H1 (cell line): ENCODE results near the gene ASTN2. TPM values are rescaled to one million over a fixed set of nuclear protein-coding genes. Genes with fewer than 3 reads are reported as not detected.

Experiments
- CTCF ChIA-PET: fragments of 300-600 bp; sonication (Branson Sonifier 250); formaldehyde crosslinking; loops from one replicate; lab custom pipeline; 2021; ENCODE audit not compliant: partially characterized antibody; lab: Charles Lee
- POLR2A ChIA-PET: fragments of 300-600 bp; sonication (Branson Sonifier 250); formaldehyde crosslinking; loops from one replicate; lab custom pipeline; 2021; ENCODE audit warnings: inconsistent platforms; ENCODE audit not compliant: partially characterized antibody; lab: Charles Lee
- DNase-seq, 2 experiments: peaks; one replicate each; pipeline versions ENCODE4 v3.0.0 to v3.0.0-alpha.2; 2010 to 2022; ENCODE audit warnings: low spot score in 2 of 2, low read depth in 1 of 2, mixed read lengths in 1 of 2
- FAIRE-seq: peaks from 2 replicates; lab custom pipeline; 2011; peaks lifted over from hg19 to GRCh38; lab: Jason Lieb, UNC
- H2AFZ ChIP-seq: 2 replicates; pipeline ENCODE4 v1.8.1; 2012; ENCODE audit warnings: low read length, inconsistent platforms
- H2AK5ac ChIP-seq: 2 replicates; pipeline ENCODE4 v1.6.1; 2013; ENCODE audit warnings: low read depth, low read length
- H2BK120ac ChIP-seq: replicated peaks from 2 replicates; pipeline ENCODE3; 2013; ENCODE audit warnings: low read depth, low read length, inconsistent platforms
- H2BK12ac ChIP-seq: 2 replicates; pipeline ENCODE4 v1.6.1; 2013; ENCODE audit warnings: low read depth, low read length
- H2BK15ac ChIP-seq: 2 replicates; pipeline ENCODE4 v1.6.1; 2013; ENCODE audit warnings: low read length
- H2BK20ac ChIP-seq: 2 replicates; pipeline ENCODE4 v1.6.1; 2013; ENCODE audit warnings: low read length
- H2BK5ac ChIP-seq: 2 replicates; pipeline ENCODE4 v1.6.1; 2013; ENCODE audit warnings: low read depth, low read length
- H3K14ac ChIP-seq: 2 replicates; pipeline ENCODE4 v1.6.1; 2013; ENCODE audit warnings: inconsistent platforms; ENCODE audit not compliant: insufficient read length
- H3K18ac ChIP-seq: 2 replicates; pipeline ENCODE4 v1.6.1; 2013; ENCODE audit warnings: low read length; ENCODE audit errors: extremely low read depth
- H3K23ac ChIP-seq: 2 replicates; pipeline ENCODE4 v1.6.1; 2013; ENCODE audit warnings: inconsistent platforms; ENCODE audit not compliant: insufficient read length
- H3K23me2 ChIP-seq: 2 replicates; pipeline ENCODE4 v1.6.1; 2013; ENCODE audit warnings: low read depth, low read length
- H3K27ac ChIP-seq: 2 replicates; pipeline ENCODE4 v1.6.1; 2011; ENCODE audit warnings: low read depth, low read length, inconsistent platforms
- H3K27me3 ChIP-seq, 4 experiments: replicated peaks in 1 of 4; 1 replicate in 1 of 4; 2 replicates in 3 of 4; pipeline versions ENCODE4 v1.6.1 to v1.8.1; 2011 to 2013; ENCODE audit warnings: low read length in 3 of 4, mild to moderate bottlenecking in 3 of 4, inconsistent platforms in 2 of 4, mixed read lengths in 2 of 4, moderate library complexity in 1 of 4; ENCODE audit not compliant: control insufficient read depth in 3 of 4, insufficient read depth in 3 of 4; ENCODE audit errors: extremely low read depth in 1 of 4
- H3K36me3 ChIP-seq, 4 experiments: 2 replicates each; pipeline versions ENCODE4 v1.6.1 to v1.8.1; 2011 to 2013; ENCODE audit warnings: mild to moderate bottlenecking in 4 of 4, low read length in 3 of 4, moderate library complexity in 2 of 4, control low read depth in 1 of 4, inconsistent platforms in 1 of 4; ENCODE audit not compliant: insufficient read depth in 4 of 4, control insufficient read depth in 2 of 4
- H3K4ac ChIP-seq: replicated peaks from 2 replicates; pipeline ENCODE3; 2013; ENCODE audit warnings: low read length, low read depth, mixed read lengths, inconsistent platforms; ENCODE audit not compliant: insufficient read length
- H3K4me1 ChIP-seq, 4 experiments: replicated peaks in 1 of 4; 1 replicate in 1 of 4; 2 replicates in 3 of 4; pipeline versions ENCODE4 v1.6.1 to v1.8.1; 2011 to 2013; ENCODE audit warnings: low read length in 3 of 4, inconsistent platforms in 2 of 4, mixed read lengths in 1 of 4; ENCODE audit not compliant: insufficient read depth in 4 of 4, control insufficient read depth in 3 of 4
- H3K4me2 ChIP-seq, 2 experiments: 2 replicates each; pipeline versions ENCODE4 v1.6.1 to v1.8.1; 2011 to 2013; ENCODE audit warnings: low read depth in 2 of 2, low read length in 2 of 2, control low read depth in 1 of 2, inconsistent platforms in 1 of 2, mild to moderate bottlenecking in 1 of 2; ENCODE audit not compliant: insufficient read depth in 1 of 2
- H3K4me3 ChIP-seq, 4 experiments: fragments of 200-600, 300-600 bp in 1 of 4; sonication (generic), shearing (Covaris generic), sonication (Bioruptor Twin) in 1 of 4; 2 replicates each; pipeline versions ENCODE4 v1.5.1 to v1.8.1; 2011 to 2016; ENCODE audit warnings: low read length in 4 of 4, low read depth in 3 of 4, control low read depth in 2 of 4, inconsistent platforms in 2 of 4, mild to moderate bottlenecking in 2 of 4, mixed read lengths in 1 of 4, moderate library complexity in 1 of 4; ENCODE audit not compliant: insufficient read depth in 2 of 4; ENCODE audit errors: extremely low read depth in 1 of 4
- H3K56ac ChIP-seq: replicated peaks from 2 replicates; pipeline ENCODE3; 2013; ENCODE audit warnings: low read depth, mild to moderate bottlenecking, mixed read lengths, low read length, inconsistent platforms; ENCODE audit not compliant: insufficient read length
- H3K79me1 ChIP-seq: 2 replicates; pipeline ENCODE4 v1.6.1; 2013; ENCODE audit warnings: low read depth, low read length, control low read depth
- H3K79me2 ChIP-seq, 2 experiments: 2 replicates each; pipeline versions ENCODE4 v1.6.1 to v1.8.1; 2012 to 2013; ENCODE audit warnings: low read length in 2 of 2, mild to moderate bottlenecking in 2 of 2, inconsistent platforms in 1 of 2; ENCODE audit not compliant: insufficient read depth in 2 of 2, control insufficient read depth in 1 of 2
- H3K9ac ChIP-seq, 4 experiments: replicated peaks in 1 of 4; 1 replicate in 1 of 4; 2 replicates in 3 of 4; pipeline versions ENCODE4 v1.6.1 to v1.8.1; 2011 to 2013; ENCODE audit warnings: low read depth in 3 of 4, low read length in 3 of 4, control low read depth in 2 of 4, mild to moderate bottlenecking in 2 of 4, moderate library complexity in 2 of 4, inconsistent platforms in 1 of 4; ENCODE audit errors: extremely low read depth in 1 of 4
- H3K9me3 ChIP-seq, 2 experiments: 2 replicates each; pipeline versions ENCODE4 v1.6.1 to v1.8.1; 2012 to 2013; ENCODE audit warnings: mild to moderate bottlenecking in 2 of 2, moderate library complexity in 2 of 2, control low read depth in 1 of 2, inconsistent platforms in 1 of 2, low read depth in 1 of 2, low read length in 1 of 2, mixed read lengths in 1 of 2; ENCODE audit not compliant: insufficient read depth in 2 of 2
- H4K20me1 ChIP-seq, 2 experiments: replicated peaks in 1 of 2; 2 replicates each; pipeline versions ENCODE3 to v1.8.1; 2011 to 2013; ENCODE audit warnings: inconsistent platforms in 2 of 2, low read length in 2 of 2, mild to moderate bottlenecking in 1 of 2; ENCODE audit not compliant: insufficient read depth in 2 of 2, control insufficient read depth in 1 of 2
- H4K5ac ChIP-seq: 2 replicates; pipeline ENCODE4 v1.6.1; 2013; ENCODE audit warnings: low read length, low read depth, mixed read lengths, inconsistent platforms; ENCODE audit not compliant: insufficient read length
- H4K8ac ChIP-seq: 2 replicates; pipeline ENCODE4 v1.8.0; 2013; ENCODE audit warnings: mild to moderate bottlenecking, moderate library complexity, low read length, inconsistent platforms; ENCODE audit not compliant: insufficient read depth; ENCODE audit errors: extremely low read depth
- H4K91ac ChIP-seq: replicated peaks from 2 replicates; pipeline ENCODE3; 2013; ENCODE audit warnings: low read length, mixed read lengths, inconsistent platforms; ENCODE audit not compliant: insufficient read length
- CEBPB ChIP-seq: IDR thresholded peaks from 2 replicates; pipeline ENCODE4 v1.6.1; 2012; ENCODE audit warnings: low read depth, low read length
- CREB1 ChIP-seq: IDR thresholded peaks from 2 replicates; pipeline ENCODE4 v1.6.1; 2012; ENCODE audit warnings: inconsistent platforms
- EP300 ChIP-seq, 2 experiments: IDR thresholded peaks; 1 replicate in 1 of 2; 2 replicates in 1 of 2; pipeline ENCODE4 v1.6.1; 2011 to 2012; ENCODE audit warnings: low read depth in 2 of 2, low read length in 2 of 2, mild to moderate bottlenecking in 2 of 2, borderline replicate concordance in 1 of 2, inconsistent platforms in 1 of 2, moderate library complexity in 1 of 2
- HDAC6 ChIP-seq: IDR thresholded peaks from one replicate; pipeline ENCODE4 v1.7.1; 2012; ENCODE audit warnings: low read depth, mild to moderate bottlenecking, inconsistent platforms, low read length, moderate library complexity
- NRF1 ChIP-seq: IDR thresholded peaks from 2 replicates; pipeline ENCODE4 v1.6.1; 2011; ENCODE audit warnings: mild to moderate bottlenecking, low read depth, low read length, improper control_type of control experiment
- POLR2A ChIP-seq, 2 experiments: IDR thresholded peaks; 1 replicate in 1 of 2; 2 replicates in 1 of 2; pipeline ENCODE4 v1.6.1; 2011; ENCODE audit warnings: low read depth in 2 of 2, low read length in 2 of 2, mild to moderate bottlenecking in 2 of 2; ENCODE audit errors: control extremely low read depth in 1 of 2
- RAD21 ChIP-seq, 2 experiments: IDR thresholded peaks in 1 of 2; conservative IDR thresholded peaks in 1 of 2; 2 replicates each; pipeline ENCODE4 v1.6.1; 2011; ENCODE audit warnings: low read depth in 2 of 2, low read length in 2 of 2, improper control_type of control experiment in 1 of 2, inconsistent platforms in 1 of 2, mild to moderate bottlenecking in 1 of 2, moderate library complexity in 1 of 2
- RNF2 ChIP-seq: fragments of 200-900, 300-1000 bp; sonication (generic); IDR thresholded peaks from 2 replicates; pipeline ENCODE4 v1.7.1; 2016; ENCODE audit warnings: borderline replicate concordance, low read depth, mild to moderate bottlenecking, antibody characterized with exemption, low read length; ENCODE audit not compliant: poor library complexity, severe bottlenecking; ENCODE audit errors: missing control alignments
- SAP30 ChIP-seq: fragments of 300-600 bp; sonication (generic); IDR thresholded peaks from 2 replicates; pipeline ENCODE4 v1.7.1; 2012; ENCODE audit warnings: low read length, moderate library complexity, mild to moderate bottlenecking, inconsistent platforms; ENCODE audit not compliant: insufficient read depth, insufficient replicate concordance
- YY1 ChIP-seq: IDR thresholded peaks from 2 replicates; pipeline ENCODE4 v1.6.1; 2011; ENCODE audit warnings: low read depth, mild to moderate bottlenecking, low read length
- WGBS, 2 experiments: shearing (Covaris generic) in 1 of 2; methylation state at CpG; one replicate each; pipeline versions ENCODE4 v1.1.6 to v1.1.7; 2013 to 2015; ENCODE audit warnings: low lambda C conversion rate in 2 of 2, mixed read lengths in 2 of 2, inconsistent platforms in 1 of 2, low coverage in 1 of 2, missing lambda C conversion rate in 1 of 2; ENCODE audit not compliant: insufficient replicate concordance in 2 of 2, insufficient coverage in 1 of 2, insufficient read length in 1 of 2; ENCODE audit errors: extremely low coverage in 1 of 2, missing lambda C conversion rate in 1 of 2; 5-methylcytosine and 5-hydroxymethylcytosine counted together
- polyA plus RNA-seq, 7 experiments: library from polyadenylated mRNA; depleted of rRNA in 3 of 7; stranded (reverse) in 5 of 7; unstranded in 2 of 7; fragments of >200 nt in 5 of 7; fragments of 200-250 nt in 2 of 7; gene quantifications; 1 replicate in 5 of 7; 2 replicates in 1 of 7; 4 replicates in 1 of 7; pipeline versions ENCODE4 v1.2.1 to v1.2.3, GENCODE V29; 2011 to 2013; ENCODE audit warnings: missing spikeins in 2 of 7, mixed read lengths in 2 of 7
- total RNA-seq: library from RNA; stranded (reverse); fragmentation: NEBNext Ultra II Directional; extraction: Animal tissue kit (Norgen Biotek cat#: 25700); gene quantifications from 2 replicates; pipeline ENCODE4 v1.2.1, GENCODE V29; 2021
- TF ChIP-seq, protein P1 (sequence below): IDR thresholded peaks from 2 replicates; pipeline ENCODE4 v1.6.1; 2012; ENCODE audit warnings: low read length, inconsistent platforms

Gene ASTN2
- total and polyA plus RNA-seq, 2 of the 8 experiments (the other 6 are each of a cell fraction or from before 2014, with no cell fraction given): 8.2 to 13.7 TPM

DNA sequence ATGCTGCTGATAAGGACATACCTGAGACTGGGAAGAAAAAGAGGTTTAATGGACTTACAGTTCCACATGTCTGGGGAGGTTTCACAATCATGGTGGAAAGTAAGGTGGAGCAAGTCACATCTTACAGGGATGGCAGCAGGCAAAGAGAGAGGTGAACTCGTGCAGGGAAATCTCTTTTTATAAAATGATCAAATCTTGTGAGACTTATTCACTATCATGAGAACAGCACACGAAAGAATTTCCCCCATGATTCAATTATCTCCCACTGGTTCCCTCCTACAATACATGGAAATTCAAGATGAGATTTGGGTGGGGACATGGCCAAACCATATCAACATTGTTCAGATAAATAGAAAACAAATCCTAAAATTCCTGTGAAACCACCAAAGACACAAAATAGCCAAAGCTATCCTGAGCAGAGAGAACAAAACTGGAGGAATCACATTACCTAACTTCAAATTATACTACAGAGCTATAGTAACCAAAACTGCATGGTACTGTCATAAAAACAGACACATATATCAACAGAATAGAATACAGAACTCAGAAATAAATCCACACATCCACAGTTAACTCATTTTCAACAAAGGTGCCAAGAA is 958.3 kb downstream of the ASTN2 start:
- Histone ChIP-seq H2BK5ac (no peak overlapping the region), H3K14ac (no peak overlapping the region), H3K4me2 (no peak overlapping the region), H2AFZ (no peak overlapping the region), H3K4me3 (no peak overlapping the region), H3K79me2 (no peaks in the 10 kb centered on the region), H3K18ac (no peak overlapping the region), H3K23ac (no peak overlapping the region), H3K27me3 (no peaks in the 10 kb centered on the region), H3K56ac (no peak overlapping the region), H3K9ac (no peak overlapping the region), H3K4me1 (peaks cover 0 to 3% (median 0%) of the 10 kb centered on the region in 4 experiments; a peak in 1 of 7 replicates), H3K79me1 (no peaks in the 10 kb centered on the region), H3K23me2 (no peaks in the 10 kb centered on the region), H3K36me3 (peaks cover 0 to 2% (median 0%) of the 10 kb centered on the region in 4 experiments; a peak in 1 of 8 replicates), H3K4ac (no peak overlapping the region), H4K5ac (no peak overlapping the region), H4K20me1 (no peaks in the 10 kb centered on the region), H2AK5ac (no peak overlapping the region), H2BK120ac (no peak overlapping the region), H3K9me3 (peaks cover 4 to 6% of the 10 kb centered on the region in 2 experiments; a peak in 2 of 4 replicates), H2BK15ac (no peak overlapping the region), H2BK20ac (no peak overlapping the region), H2BK12ac (no peak overlapping the region), H4K91ac (no peak overlapping the region), H3K27ac (no peak overlapping the region), H4K8ac (no peak overlapping the region)
- POLR2A ChIA-PET: no interaction called here
- no peak for FAIRE-seq
- CTCF ChIA-PET: interaction anchor here (1.3 kb wide), 1 partner anchor 33 kb away, joined by 3 read pairs; no protein-coding TSS in a partner anchor
- no peak for DNase-seq
- WGBS, 2 experiments: 87% methylated on average over 2 of the region's 2 CpGs; no CpG with 5 or more reads in 1 of the 2 experiments
- TF ChIP-seq CREB1: no peak
- TF ChIP-seq HDAC6: no peak
- no peak for TF ChIP-seq YY1
- no peak for TF ChIP-seq POLR2A (IDR thresholded peaks at IDR 0.05; ENCODE audit: control extremely low read depth in 1 of 2, low read depth in 2 of 2, low read length in 2 of 2)
- TF ChIP-seq NRF1: no peak
- no peak for TF ChIP-seq CEBPB
- TF ChIP-seq RNF2: no peak
- no peak for TF ChIP-seq EP300 (IDR thresholded peaks at IDR 0.05; ENCODE audit: borderline replicate concordance in 1 of 2, low read depth in 2 of 2, low read length in 2 of 2)
- no peak for TF ChIP-seq RAD21 (IDR thresholded peaks at IDR 0.05 in 1 of 2, conservative IDR thresholded peaks at IDR 0.05 in 1 of 2; ENCODE audit: low read depth in 2 of 2, low read length in 2 of 2)
- no peak for TF ChIP-seq SAP30
- TF ChIP-seq, protein P1, sequence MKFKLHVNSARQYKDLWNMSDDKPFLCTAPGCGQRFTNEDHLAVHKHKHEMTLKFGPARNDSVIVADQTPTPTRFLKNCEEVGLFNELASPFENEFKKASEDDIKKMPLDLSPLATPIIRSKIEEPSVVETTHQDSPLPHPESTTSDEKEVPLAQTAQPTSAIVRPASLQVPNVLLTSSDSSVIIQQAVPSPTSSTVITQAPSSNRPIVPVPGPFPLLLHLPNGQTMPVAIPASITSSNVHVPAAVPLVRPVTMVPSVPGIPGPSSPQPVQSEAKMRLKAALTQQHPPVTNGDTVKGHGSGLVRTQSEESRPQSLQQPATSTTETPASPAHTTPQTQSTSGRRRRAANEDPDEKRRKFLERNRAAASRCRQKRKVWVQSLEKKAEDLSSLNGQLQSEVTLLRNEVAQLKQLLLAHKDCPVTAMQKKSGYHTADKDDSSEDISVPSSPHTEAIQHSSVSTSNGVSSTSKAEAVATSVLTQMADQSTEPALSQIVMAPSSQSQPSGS: no peak
